PC-9 (cell line): Measurements from ENCODE around the gene CPTP. TPM values are rescaled to one million over a fixed set of nuclear protein-coding genes. Genes with fewer than 3 reads are reported as not detected.

Source experiments
- BruUV-seq: library from RNA; stranded (reverse); fragments of 400-500 nt; replicated peaks from 2 replicates; lab custom pipeline; 2021; lab: Mats Ljungman, UMichigan
- CTCF ChIA-PET: fragments of 300-600 bp; sonication (Branson Sonifier 250); formaldehyde crosslinking; loops from one replicate; lab custom pipeline; 2022; ENCODE audit warnings: antibody characterized with exemption; lab: Charles Lee
- POLR2A ChIA-PET: fragments of 300-600 bp; sonication (Branson Sonifier 250); formaldehyde crosslinking; loops from one replicate; lab custom pipeline; 2022; ENCODE audit warnings: antibody characterized with exemption; ENCODE audit not compliant: unreplicated experiment; lab: Charles Lee
- DNase-seq, 2 experiments: peaks; one replicate each; pipeline versions ENCODE4 v3.0.0 to v3.0.0-alpha.2; 2015 to 2022; ENCODE audit warnings: mixed read lengths in 1 of 2
- H2AFZ ChIP-seq: fragments of 200-600 bp; sonication (generic); 2 replicates; pipeline ENCODE4 v1.8.1; 2017; ENCODE audit warnings: antibody characterized with exemption
- H3F3A ChIP-seq: fragments of 200-600 bp; sonication (generic); 2 replicates; pipeline ENCODE4 v1.8.1; 2017; ENCODE audit warnings: antibody characterized with exemption, mild to moderate bottlenecking, low read depth; ENCODE audit not compliant: insufficient read depth
- H3K27ac ChIP-seq: fragments of 200-600 bp; sonication (generic); 2 replicates; pipeline ENCODE4 v1.6.1; 2016; ENCODE audit warnings: mixed run types
- H3K27me3 ChIP-seq: fragments of 200-600 bp; sonication (generic); 2 replicates; pipeline ENCODE4 v1.6.1; 2016; ENCODE audit warnings: low read depth, mixed run types; ENCODE audit not compliant: insufficient read depth
- H3K36me3 ChIP-seq: fragments of 200-600 bp; sonication (generic); 2 replicates; pipeline ENCODE4 v1.6.1; 2016; ENCODE audit warnings: low read depth, mixed run types
- H3K4me1 ChIP-seq: fragments of 200-600 bp; sonication (generic); replicated peaks from 2 replicates; pipeline ENCODE4 v1.6.1; 2016; ENCODE audit warnings: mixed run types; ENCODE audit not compliant: insufficient read depth
- H3K4me2 ChIP-seq: fragments of 200-600 bp; sonication (generic); 2 replicates; pipeline ENCODE4 v1.6.1; 2017; ENCODE audit warnings: mixed run types
- H3K4me3 ChIP-seq: fragments of 200-600 bp; sonication (generic); 2 replicates; pipeline ENCODE4 v1.6.1; 2016; ENCODE audit warnings: mixed run types
- H3K79me2 ChIP-seq: fragments of 200-600 bp; sonication (generic); 2 replicates; pipeline ENCODE4 v1.6.1; 2017; ENCODE audit warnings: low read depth, mixed run types
- H3K9me2 ChIP-seq: fragments of 200-600 bp; sonication (generic); 2 replicates; pipeline ENCODE4 v1.8.1; 2017; ENCODE audit warnings: mild to moderate bottlenecking; ENCODE audit not compliant: insufficient read depth
- H3K9me3 ChIP-seq: fragments of 200-600 bp; sonication (generic); 2 replicates; pipeline ENCODE4 v1.8.1; 2016; ENCODE audit warnings: low read depth; ENCODE audit not compliant: insufficient read depth
- H4K20me1 ChIP-seq: fragments of 200-600 bp; sonication (generic); 2 replicates; pipeline ENCODE4 v1.8.1; 2017; ENCODE audit not compliant: insufficient read depth
- CTCF ChIP-seq: fragments of 200-600 bp; sonication (generic); conservative IDR thresholded peaks from 2 replicates; pipeline ENCODE4 v1.6.1; 2017; ENCODE audit warnings: mixed run types, antibody characterized with exemption, mild to moderate bottlenecking, moderate library complexity
- EZH2 ChIP-seq: fragments of 200-600 bp; sonication (generic); IDR thresholded peaks from 2 replicates; pipeline ENCODE4 v1.8.0; 2017; ENCODE audit warnings: antibody characterized with exemption, low read depth
- intact Hi-C: fragments of 100-400 bp; cut with micrococcal nuclease; formaldehyde crosslinking; loops from one replicate; pipeline ENCODE4 v1.10.0; 2022; ENCODE audit not compliant: unreplicated experiment
- total RNA-seq: library from RNA; stranded (reverse); gene quantifications from 2 replicates; pipeline ENCODE4 v1.2.3, GENCODE V29; 2021

Gene CPTP
- total RNA-seq, 1 experiment from 2014 or later, result 33.7 TPM

- no TSS peak for BruUV-seq
- Histone ChIP-seq H2AFZ (no peak overlapping the region), H3K9me3 (no peaks in the 10 kb centered on the region), H3K4me3 (no peak overlapping the region), H3K4me2 (peak overlapping the region; percentile 98), H4K20me1 (peaks cover 4% of the 10 kb centered on the region; the same call in 1 of the 2 replicates), H3K27ac (0 out of 2 replicates have a peak overlapping the region, but pooled peaks have one; percentile 8), H3K4me1 (peaks cover 31% of the 10 kb centered on the region), H3K36me3 (no peaks in the 10 kb centered on the region), H3K79me2 (peaks cover 21% of the 10 kb centered on the region; the same call in 1 of the 2 replicates), H3F3A (peaks cover 16% of the 10 kb centered on the region; the same call in 1 of the 2 replicates), H3K27me3 (no peaks in the 10 kb centered on the region), H3K9me2 (no peaks in the 10 kb centered on the region)
- intact Hi-C loops, result loop anchor here (10.0 kb wide), 2 partner anchors 200 to 300 kb away; partner anchors contain the start of gene HES4
- no peak for TF ChIP-seq CTCF
- no peak for TF ChIP-seq EZH2
- CTCF ChIA-PET, result no interaction called here
- DNase-seq, result peak in 1 of 2 experiments; percentile 53
- POLR2A ChIA-PET, result interaction anchor here (0.5 to 0.7 kb wide), 3 partner anchors 14 to 391 kb away, joined by 3 to 5 read pairs (median 3); no protein-coding TSS in a partner anchor
Observed at GRCh38 chr1:1304331-1305299, 20.0 kb upstream of the CPTP start.

- ChIA-PET POLR2A (interaction anchor here (0.5 to 0.7 kb wide), 3 partner anchors 15 to 391 kb away, joined by 3 to 5 read pairs (median 3); no protein-coding TSS in a partner anchor), CTCF (no interaction called here)
- H2AFZ ChIP-seq, result no peak overlapping the region
- H3K4me3 ChIP-seq, result no peak overlapping the region
- no peaks in the 10 kb centered on the region for H3K36me3 ChIP-seq
- BruUV-seq, result no TSS peak
- peaks cover 36% of the 10 kb centered on the region for H3K4me1 ChIP-seq
- peak overlapping the region; percentile 98 for H3K4me2 ChIP-seq
- 0 out of 2 replicates have a peak overlapping the region, but pooled peaks have one; percentile 8 for H3K27ac ChIP-seq
- intact Hi-C loops, result loop anchor here (10.0 kb wide), 2 partner anchors 199 to 301 kb away; partner anchors contain the start of gene HES4
- no peaks in the 10 kb centered on the region for H3K9me2 ChIP-seq
- no peaks in the 10 kb centered on the region for H3K9me3 ChIP-seq
- TF ChIP-seq CTCF, result 0 out of 2 replicates have a peak, but pooled peaks have one; percentile 3
- TF ChIP-seq EZH2, result no peak
- DNase-seq, result peak; percentile 56 to 88
- no peaks in the 10 kb centered on the region for H3K27me3 ChIP-seq
- H3F3A ChIP-seq, result peaks cover 18% of the 10 kb centered on the region; the same call in 1 of the 2 replicates
- peaks cover 21% of the 10 kb centered on the region; the same call in 1 of the 2 replicates for H3K79me2 ChIP-seq
- 0 out of 2 replicates have a peak, but pooled peaks cover 11% of the 10 kb centered on the region for H4K20me1 ChIP-seq
Observed at GRCh38 chr1:1305300-1306069, 19.1 kb upstream of the CPTP start.
